OCI-LY3 (cell line): Measurements from ENCODE around the gene FAM236A.
"Not testable (repeated sequence)": the region's sequence is repeated elsewhere in the genome, so short reads cannot be mapped to it uniquely, and the experiment has no call there.

Experiments used
- H2AFZ ChIP-seq: fragments of 200-600, 300-600 bp; shearing (Covaris generic); 2 replicates; pipeline ENCODE4 v1.6.0; 2014; ENCODE audit warnings: antibody characterized with exemption, low read depth, low read length
- H3K27ac ChIP-seq: fragments of 200-600, 300-600 bp; sonication (generic); 2 replicates; pipeline ENCODE4 v1.5.1; 2014; ENCODE audit warnings: mild to moderate bottlenecking, low read length, moderate library complexity, mixed read lengths
- H3K27me3 ChIP-seq: fragments of 200-600, 300-600 bp; sonication (generic); 2 replicates; pipeline ENCODE4 v1.6.1; 2014; ENCODE audit warnings: low read depth, low read length, mixed read lengths
- H3K36me3 ChIP-seq: fragments of 200-600, 300-600 bp; sonication (generic); replicated peaks from 2 replicates; pipeline ENCODE3; 2014; ENCODE audit warnings: low read depth, low read length, mixed read lengths
- H3K4me1 ChIP-seq: fragments of 300-600, 200-600 bp; sonication (generic); 2 replicates; pipeline ENCODE4 v1.6.1; 2014; ENCODE audit warnings: low read length, mixed read lengths
- H3K4me2 ChIP-seq: fragments of 200-600, 300-600 bp; sonication (generic); 2 replicates; pipeline ENCODE4 v1.6.1; 2014; ENCODE audit warnings: low read length, mixed read lengths
- H3K4me3 ChIP-seq: fragments of 300-600, 200-600 bp; sonication (generic); 2 replicates; pipeline ENCODE4 v1.5.1; 2014; ENCODE audit warnings: antibody characterized with exemption, mild to moderate bottlenecking, low read length, moderate library complexity
- H3K79me2 ChIP-seq: fragments of 300-600, 200-600 bp; shearing (Covaris generic); 2 replicates; pipeline ENCODE4 v1.6.1; 2014; ENCODE audit warnings: mild to moderate bottlenecking, low read length, mixed read lengths
- H3K9ac ChIP-seq: fragments of 300-600, 200-600 bp; shearing (Covaris generic); 2 replicates; pipeline ENCODE4 v1.6.0; 2014; ENCODE audit warnings: mild to moderate bottlenecking, low read length, moderate library complexity
- H3K9me3 ChIP-seq: fragments of 200-600, 300-600 bp; shearing (Covaris generic); 2 replicates; pipeline ENCODE4 v1.6.1; 2014; ENCODE audit warnings: low read length, mixed read lengths; ENCODE audit not compliant: insufficient read depth
- H4K20me1 ChIP-seq: fragments of 200-600, 300-600 bp; sonication (generic); 2 replicates; pipeline ENCODE4 v1.6.1; 2016; ENCODE audit warnings: low read length, mixed read lengths; ENCODE audit not compliant: insufficient read depth

The FAM236A gene

GRCh38 chrX:72937906-72938305, at the start of gene FAM236A:
Gene FAM236A, plus strand, starts transcription at chrX:72938206. Its CDS starts 57 bp downstream, at chrX:72938263.
- H3K9me3 ChIP-seq, H3K27ac ChIP-seq, H2AFZ ChIP-seq, H3K79me2 ChIP-seq, H3K4me3 ChIP-seq, H3K36me3 ChIP-seq, H3K9ac ChIP-seq, H3K4me1 ChIP-seq, H3K4me2 ChIP-seq, H4K20me1 ChIP-seq, H3K27me3 ChIP-seq: not testable (repeated sequence)

GRCh38 chrX:72889740-72890139, 48.3 kb upstream of the FAM236A start:
- not testable (repeated sequence) for H3K36me3 ChIP-seq, H3K4me2 ChIP-seq, H3K27me3 ChIP-seq, H2AFZ ChIP-seq, H4K20me1 ChIP-seq, H3K9me3 ChIP-seq, H3K9ac ChIP-seq, H3K27ac ChIP-seq, H3K4me1 ChIP-seq, H3K79me2 ChIP-seq, H3K4me3 ChIP-seq

GRCh38 chrX:72912315-72912714, 25.7 kb upstream of the FAM236A start, which contains the start of gene FAM236C:
Gene FAM236C, plus strand, starts transcription at chrX:72912615. Its CDS starts 100 bp downstream, at chrX:72912715.
- H3K4me3 ChIP-seq, H3K36me3 ChIP-seq, H3K27ac ChIP-seq, H4K20me1 ChIP-seq, H3K4me2 ChIP-seq, H3K27me3 ChIP-seq, H2AFZ ChIP-seq, H3K9me3 ChIP-seq, H3K4me1 ChIP-seq, H3K79me2 ChIP-seq, H3K9ac ChIP-seq: not testable (repeated sequence)

- not testable (repeated sequence) for H4K20me1 ChIP-seq, H3K27me3 ChIP-seq, H2AFZ ChIP-seq, H3K9me3 ChIP-seq, H3K4me3 ChIP-seq, H3K4me2 ChIP-seq, H3K4me1 ChIP-seq, H3K9ac ChIP-seq, H3K79me2 ChIP-seq, H3K36me3 ChIP-seq, H3K27ac ChIP-seq
These were observed 21.9 kb upstream of the FAM236A start for GRCh38 chrX:72916096-72916495.

GRCh38 chrX:72932283-72932682, 5.7 kb upstream of the FAM236A start:
- H3K9me3 ChIP-seq, H3K4me1 ChIP-seq, H3K4me3 ChIP-seq, H3K27me3 ChIP-seq, H2AFZ ChIP-seq, H3K79me2 ChIP-seq, H3K9ac ChIP-seq, H3K4me2 ChIP-seq, H4K20me1 ChIP-seq, H3K27ac ChIP-seq, H3K36me3 ChIP-seq: not testable (repeated sequence)

GRCh38 chrX:72936455-72936854, 1.6 kb upstream of the FAM236A start:
- not testable (repeated sequence) for H3K4me1 ChIP-seq, H3K4me3 ChIP-seq, H4K20me1 ChIP-seq, H2AFZ ChIP-seq, H3K27ac ChIP-seq, H3K9me3 ChIP-seq, H3K79me2 ChIP-seq, H3K9ac ChIP-seq, H3K27me3 ChIP-seq, H3K36me3 ChIP-seq, H3K4me2 ChIP-seq

GRCh38 chrX:72936882-72937455, 1.0 kb upstream of the FAM236A start:
- not testable (repeated sequence) for H3K4me2 ChIP-seq

GRCh38 chrX:72942272-72942671, 4.3 kb downstream of the FAM236A start:
- not testable (repeated sequence) for H4K20me1 ChIP-seq, H3K27ac ChIP-seq, H2AFZ ChIP-seq, H3K9ac ChIP-seq, H3K4me2 ChIP-seq, H3K79me2 ChIP-seq, H3K9me3 ChIP-seq, H3K4me1 ChIP-seq, H3K4me3 ChIP-seq, H3K36me3 ChIP-seq, H3K27me3 ChIP-seq

More at GRCh38 chrX:72936882-72937455, 1.0 kb upstream of the FAM236A start:
- H3K79me2 ChIP-seq, H3K27me3 ChIP-seq, H3K27ac ChIP-seq, H4K20me1 ChIP-seq, H3K9me3 ChIP-seq, H3K36me3 ChIP-seq, H3K4me1 ChIP-seq, H2AFZ ChIP-seq, H3K4me3 ChIP-seq, H3K9ac ChIP-seq: not testable (repeated sequence)

- not testable (repeated sequence) for H3K27ac ChIP-seq, H3K27me3 ChIP-seq, H3K9ac ChIP-seq, H4K20me1 ChIP-seq, H3K9me3 ChIP-seq, H3K36me3 ChIP-seq, H3K79me2 ChIP-seq, H3K4me2 ChIP-seq, H3K4me3 ChIP-seq, H2AFZ ChIP-seq, H3K4me1 ChIP-seq
These were observed 5.2 kb downstream of the FAM236A start for GRCh38 chrX:72943035-72943818.

GRCh38 chrX:72943819-72944169, 5.8 kb downstream of the FAM236A start, which contains the start of gene DMRTC1:
Gene DMRTC1, minus strand, starts transcription at chrX:72943837. Its CDS starts 68,143 bp downstream, at chrX:72875694.
- not testable (repeated sequence) for H3K9me3 ChIP-seq, H3K4me2 ChIP-seq, H4K20me1 ChIP-seq, H3K36me3 ChIP-seq, H3K27ac ChIP-seq, H3K27me3 ChIP-seq, H3K79me2 ChIP-seq, H3K4me3 ChIP-seq, H3K9ac ChIP-seq, H3K4me1 ChIP-seq, H2AFZ ChIP-seq
